WERI-Rb-1 (cell line): ENCODE data around the gene COPS3.
A peak's percentile ranks its signal among the peaks of the same experiment; 100 is the strongest.

ENCODE experiments used
- DNase-seq: peaks from one replicate; pipeline ENCODE4 v3.0.0-alpha.2; 2020
- H3K27ac ChIP-seq: fragments of 250-450 bp; sonication (Bioruptor Pico); 2 replicates; pipeline ENCODE4 v1.5.1; 2020; ENCODE audit warnings: mild to moderate bottlenecking, moderate library complexity
- H3K27me3 ChIP-seq: fragments of 250-450 bp; sonication (Bioruptor Pico); 2 replicates; pipeline ENCODE4 v1.5.1; 2021; ENCODE audit warnings: mild to moderate bottlenecking, low read depth, moderate library complexity; ENCODE audit not compliant: insufficient read depth, severe bottlenecking
- H3K36me3 ChIP-seq: fragments of 250-450 bp; sonication (Bioruptor Pico); 2 replicates; pipeline ENCODE4 v1.5.1; 2020; ENCODE audit warnings: mild to moderate bottlenecking, moderate library complexity
- H3K4me3 ChIP-seq: 2 replicates; pipeline ENCODE4 v1.5.1; 2011; ENCODE audit warnings: low read depth, mild to moderate bottlenecking, control low read depth, low read length
- H3K9me3 ChIP-seq: fragments of 250-450 bp; sonication (Bioruptor Pico); 2 replicates; pipeline ENCODE4 v1.5.1; 2021; ENCODE audit warnings: mild to moderate bottlenecking, moderate library complexity; ENCODE audit not compliant: severe bottlenecking
- TF ChIP-seq, protein P1 (sequence below): IDR thresholded peaks from 2 replicates; pipeline ENCODE4 v1.5.1; 2011; ENCODE audit warnings: low read depth, mild to moderate bottlenecking, control low read depth, inconsistent platforms, low read length

COPS3 gene

DNA sequence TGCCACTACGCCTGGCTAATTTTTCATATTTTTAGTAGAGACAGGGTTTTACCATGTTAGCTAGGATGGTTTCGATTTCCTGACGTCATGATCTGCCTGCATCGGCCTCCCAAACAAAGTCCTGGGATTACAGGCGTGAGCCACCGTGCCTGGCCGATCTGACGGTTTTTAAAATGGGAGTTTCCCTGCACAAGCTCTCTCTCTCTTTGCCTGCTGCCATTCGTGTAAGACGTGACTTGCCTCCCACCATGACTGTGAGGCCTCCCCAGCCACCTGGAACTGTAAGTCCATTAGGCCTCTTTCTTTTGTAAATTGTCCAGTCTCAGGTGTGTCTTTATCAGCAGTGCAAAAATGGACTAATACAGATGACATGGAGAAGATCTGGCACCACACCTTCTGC lies 39.4 kb downstream of the COPS3 start:
- Histone ChIP-seq H3K4me3 (no peak overlapping the region), H3K36me3 (peaks cover 17% of the 10 kb centered on the region), H3K27ac (no peak overlapping the region), H3K9me3 (no peaks in the 10 kb centered on the region), H3K27me3 (no peaks in the 10 kb centered on the region)
- no peak for DNase-seq
- TF ChIP-seq, protein P1, sequence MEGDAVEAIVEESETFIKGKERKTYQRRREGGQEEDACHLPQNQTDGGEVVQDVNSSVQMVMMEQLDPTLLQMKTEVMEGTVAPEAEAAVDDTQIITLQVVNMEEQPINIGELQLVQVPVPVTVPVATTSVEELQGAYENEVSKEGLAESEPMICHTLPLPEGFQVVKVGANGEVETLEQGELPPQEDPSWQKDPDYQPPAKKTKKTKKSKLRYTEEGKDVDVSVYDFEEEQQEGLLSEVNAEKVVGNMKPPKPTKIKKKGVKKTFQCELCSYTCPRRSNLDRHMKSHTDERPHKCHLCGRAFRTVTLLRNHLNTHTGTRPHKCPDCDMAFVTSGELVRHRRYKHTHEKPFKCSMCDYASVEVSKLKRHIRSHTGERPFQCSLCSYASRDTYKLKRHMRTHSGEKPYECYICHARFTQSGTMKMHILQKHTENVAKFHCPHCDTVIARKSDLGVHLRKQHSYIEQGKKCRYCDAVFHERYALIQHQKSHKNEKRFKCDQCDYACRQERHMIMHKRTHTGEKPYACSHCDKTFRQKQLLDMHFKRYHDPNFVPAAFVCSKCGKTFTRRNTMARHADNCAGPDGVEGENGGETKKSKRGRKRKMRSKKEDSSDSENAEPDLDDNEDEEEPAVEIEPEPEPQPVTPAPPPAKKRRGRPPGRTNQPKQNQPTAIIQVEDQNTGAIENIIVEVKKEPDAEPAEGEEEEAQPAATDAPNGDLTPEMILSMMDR = no peak

DNA sequence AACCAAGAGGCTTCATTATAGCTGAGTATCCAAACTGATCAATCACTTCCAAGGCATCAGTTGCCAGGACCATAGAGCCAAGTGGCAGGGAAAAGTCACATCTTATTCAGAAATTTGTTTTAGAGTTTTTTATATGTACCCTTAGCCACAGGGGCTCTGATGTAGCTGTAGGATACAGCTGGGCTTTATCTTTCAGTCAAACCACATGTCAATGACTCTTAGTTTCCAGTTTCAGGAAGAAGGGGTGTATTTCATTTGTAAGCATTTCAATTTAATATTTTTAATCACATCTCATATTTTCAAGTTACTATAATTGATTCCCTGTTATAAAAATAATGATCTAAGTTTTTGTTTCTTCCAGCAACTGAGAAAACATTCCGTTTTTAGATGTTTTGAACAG lies 41.2 kb downstream of the COPS3 start:
- no peaks in the 10 kb centered on the region for H3K27me3 ChIP-seq
- H3K36me3 ChIP-seq = peaks cover 7% of the 10 kb centered on the region
- DNase-seq = no peak
- no peak overlapping the region for H3K27ac ChIP-seq
- H3K4me3 ChIP-seq = no peak overlapping the region
- no peaks in the 10 kb centered on the region for H3K9me3 ChIP-seq
- TF ChIP-seq, protein P1 = no peak

GRCh38 chr17:17237026-17237799 lies 43.8 kb downstream of the COPS3 start, which contains the start of gene FLCN:
TSS of gene FLCN (minus strand) at chr17:17237168. CDS start at chr17:17228137, 9,031 bp downstream.
- TF ChIP-seq, protein P1 = no peak
- H3K27ac ChIP-seq = peak within 1 kb of the TSS; percentile 100

DNA sequence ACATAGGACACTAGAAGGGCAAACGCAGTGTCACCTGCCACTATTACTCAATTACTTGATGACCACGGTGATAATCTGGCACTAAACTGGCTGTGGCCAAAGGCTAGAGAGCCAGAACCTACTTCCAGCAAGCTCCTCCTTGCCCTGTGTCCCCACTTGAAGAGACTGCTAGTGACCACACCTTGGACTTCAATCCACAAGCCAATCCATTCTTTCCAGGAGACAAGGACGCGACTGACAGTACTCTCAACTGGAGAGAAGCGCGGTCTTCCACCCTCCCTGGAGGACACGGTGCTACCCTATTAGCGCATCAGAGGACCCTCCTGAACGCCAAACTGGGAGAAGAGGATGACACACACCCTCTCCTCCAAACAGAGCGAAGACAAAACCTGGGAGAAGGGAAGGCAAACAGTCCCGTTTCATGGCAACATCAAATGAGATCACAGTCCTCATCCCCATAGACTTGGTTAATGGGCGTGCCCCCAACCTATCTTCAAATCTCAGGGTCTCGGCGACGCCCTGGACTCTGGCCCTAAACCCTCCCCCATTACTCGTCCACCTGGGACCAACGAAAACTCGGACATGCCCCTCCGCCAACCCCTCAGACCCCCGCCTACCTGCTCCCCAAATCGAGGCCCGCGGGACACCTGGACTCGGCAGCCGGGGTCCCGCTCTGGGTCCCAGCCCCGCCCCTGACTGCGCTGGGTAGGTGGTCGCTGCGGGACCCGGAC lies 44.6 kb downstream of the COPS3 start:
- Histone ChIP-seq H3K9me3 (no peaks in the 10 kb centered on the region), H3K36me3 (peaks cover 20% of the 10 kb centered on the region), H3K27me3 (no peaks in the 10 kb centered on the region), H3K27ac (peak overlapping the region; percentile 100), H3K4me3 (peak overlapping the region; percentile 89)
- peak; percentile 15 for DNase-seq
- TF ChIP-seq, protein P1 = no peak

More at GRCh38 chr17:17237026-17237799, 43.8 kb downstream of the COPS3 start, which contains the start of gene FLCN:
- H3K9me3 ChIP-seq = no peaks in the 10 kb centered on the region
- H3K36me3 ChIP-seq = peaks cover 12% of the 10 kb centered on the region
- H3K27me3 ChIP-seq = no peaks in the 10 kb centered on the region
- peak within 1 kb of the TSS; percentile 89 for H3K4me3 ChIP-seq
- peak; percentile 85 for DNase-seq

DNA sequence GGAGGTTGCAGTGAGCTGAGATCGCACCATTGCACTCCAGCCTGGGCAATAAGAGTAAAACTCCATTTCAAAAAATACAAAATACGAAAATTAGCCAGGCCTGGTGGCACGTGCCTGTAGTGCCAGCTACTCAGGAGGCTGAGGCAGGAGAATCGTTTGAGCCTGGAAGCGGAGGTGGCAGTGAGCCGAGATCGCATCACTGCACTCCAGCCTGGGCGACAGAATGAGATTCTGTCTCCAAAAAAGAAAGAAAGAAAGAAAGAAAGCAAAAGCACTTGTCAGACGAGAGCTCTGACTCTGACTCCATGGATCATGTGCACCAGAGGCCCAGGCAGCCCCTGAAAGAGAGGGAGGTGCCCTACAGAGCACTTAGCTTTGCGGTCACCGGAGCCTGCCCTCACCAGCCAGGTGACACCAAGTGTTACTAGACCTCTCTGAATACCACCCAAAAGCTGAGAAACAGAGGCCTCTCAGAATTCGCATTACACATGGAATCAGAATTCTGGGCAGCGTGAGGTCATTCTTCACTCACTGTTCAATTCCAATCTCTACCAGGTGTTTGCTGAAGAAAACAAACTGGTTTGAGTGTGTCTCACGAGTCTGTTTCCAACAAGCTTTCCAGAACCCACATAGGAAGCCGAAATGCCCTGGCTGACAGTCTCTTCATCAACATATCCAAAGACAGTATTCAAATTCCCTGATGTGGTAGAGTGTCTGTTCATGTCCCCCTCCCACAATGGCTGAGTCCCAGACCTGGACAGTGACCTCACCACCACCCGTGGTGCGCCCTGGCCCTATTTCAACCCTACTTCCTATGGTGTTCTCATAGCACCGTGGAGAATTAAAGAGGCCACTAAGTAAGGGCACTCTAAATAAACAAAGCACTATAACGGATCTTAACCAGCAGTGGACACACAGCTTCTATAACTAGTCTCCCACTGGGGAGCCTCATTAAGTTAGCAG lies 45.6 kb downstream of the COPS3 start:
- Histone ChIP-seq H3K36me3 (peaks cover 25% of the 10 kb centered on the region), H3K4me3 (peak overlapping the region; percentile 89; the same call in 1 of the 2 replicates), H3K27ac (no peak overlapping the region), H3K9me3 (no peaks in the 10 kb centered on the region), H3K27me3 (no peaks in the 10 kb centered on the region)
- no peak for DNase-seq
- TF ChIP-seq, protein P1 = no peak
